Superior temporal gyrus (tissue), 1 donor: ENCODE measurements around the gene C19orf44.

Source experiments
- DNase-seq: peaks from one replicate; pipeline ENCODE4 v3.0.0-alpha.2; 2016; ENCODE audit errors: extremely low spot score

Gene C19orf44

GRCh38 chr19:16516923-16517610 is 20.9 kb downstream of the C19orf44 start:
- no peak for DNase-seq

GRCh38 chr19:16518061-16518460 is 21.9 kb downstream of the C19orf44 start:
- no peak for DNase-seq

- DNase-seq, result no peak
Observed at GRCh38 chr19:16518483-16519229, 22.5 kb downstream of the C19orf44 start.

DNA sequence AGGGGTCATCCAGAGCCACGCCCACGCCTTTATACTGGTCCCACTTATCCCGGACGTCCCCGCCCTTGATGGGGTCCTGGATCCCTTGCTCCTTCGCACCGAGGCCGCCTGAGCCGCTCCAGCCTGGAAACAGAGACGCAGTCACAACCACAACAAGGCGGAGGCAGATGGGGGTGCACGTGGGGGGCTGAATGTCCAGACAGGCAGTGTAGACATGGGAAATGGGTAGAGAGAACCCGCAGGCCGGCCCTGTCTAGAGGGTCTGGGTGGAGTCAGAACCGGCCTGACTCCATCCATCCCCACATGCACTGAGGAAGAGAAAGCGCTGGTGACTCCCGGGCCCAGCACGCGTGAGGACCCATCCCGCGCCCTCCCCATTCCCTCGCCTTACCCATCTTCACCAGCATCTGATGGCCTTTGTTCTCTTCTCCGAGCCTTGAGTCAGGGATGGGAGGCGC is 23.1 kb downstream of the C19orf44 start:
- DNase-seq, result no peak

GRCh38 chr19:16520074-16520973 is 24.1 kb downstream of the C19orf44 start:
- DNase-seq, result no peak

DNA sequence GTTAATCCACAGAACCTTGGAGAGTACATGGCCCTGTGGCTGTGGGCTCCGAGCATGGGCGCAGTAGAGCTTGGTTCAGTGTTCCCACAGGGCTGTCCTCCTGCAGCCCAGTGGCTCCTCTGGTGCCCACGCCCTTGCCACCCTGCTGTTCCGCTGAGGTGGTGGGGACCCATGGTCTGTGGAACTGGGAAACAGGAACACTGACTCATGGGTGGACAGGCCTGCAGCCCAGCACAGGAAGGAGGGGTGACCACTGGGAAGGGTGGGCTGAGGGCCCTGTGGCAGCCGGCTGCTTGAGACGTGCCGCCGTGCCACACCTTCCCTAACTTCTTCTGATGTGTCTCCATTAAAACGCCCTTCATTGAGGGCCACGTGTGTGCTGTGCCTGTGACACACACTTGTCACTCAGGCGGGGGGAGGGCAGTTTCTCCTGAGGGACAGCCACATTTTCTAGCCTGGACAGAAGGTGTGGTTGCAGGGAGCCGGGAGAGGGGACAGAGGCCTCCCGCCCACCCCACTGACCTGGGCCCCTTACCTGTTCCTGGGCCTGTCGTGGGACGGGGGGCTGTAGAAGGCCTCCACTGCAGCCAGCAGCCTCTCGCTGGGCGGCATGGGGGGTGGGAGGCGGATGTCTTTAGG is 24.9 kb downstream of the C19orf44 start:
- no peak for DNase-seq

DNA sequence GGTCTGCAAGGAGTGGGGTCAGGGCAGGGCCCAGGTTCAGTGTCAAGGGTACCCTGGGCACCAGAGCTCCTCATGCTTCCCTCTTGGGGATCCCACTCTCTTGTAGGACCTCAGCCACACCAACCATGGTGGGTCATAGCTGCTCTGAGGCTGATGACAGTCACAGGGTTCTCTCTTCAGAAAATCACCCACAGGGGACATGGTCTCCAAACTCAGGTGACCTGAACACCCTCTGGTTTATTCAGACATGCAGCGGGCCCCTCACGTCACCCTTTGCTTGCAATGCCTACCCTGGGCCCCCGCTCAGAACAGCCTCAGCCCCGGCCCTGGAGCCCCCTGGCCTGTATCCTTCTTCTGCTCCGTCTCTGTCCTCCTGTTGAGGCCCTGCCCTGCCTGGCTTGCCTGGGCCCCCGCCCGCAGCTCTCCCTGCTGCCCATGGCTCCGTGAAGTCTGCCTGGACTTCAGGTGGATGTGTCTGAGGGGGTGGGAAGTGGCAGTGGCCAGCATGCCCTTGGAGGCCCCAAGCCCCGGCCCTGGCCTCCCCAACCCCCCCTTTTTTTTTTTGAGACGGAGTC is 25.6 kb downstream of the C19orf44 start:
- DNase-seq, result no peak

GRCh38 chr19:16522559-16523377 is 26.6 kb downstream of the C19orf44 start:
- DNase-seq, result no peak

- no peak for DNase-seq
Observed at GRCh38 chr19:16524991-16525734, 29.0 kb downstream of the C19orf44 start.

- no peak for DNase-seq
Observed at GRCh38 chr19:16525751-16526481, 29.7 kb downstream of the C19orf44 start.

DNA sequence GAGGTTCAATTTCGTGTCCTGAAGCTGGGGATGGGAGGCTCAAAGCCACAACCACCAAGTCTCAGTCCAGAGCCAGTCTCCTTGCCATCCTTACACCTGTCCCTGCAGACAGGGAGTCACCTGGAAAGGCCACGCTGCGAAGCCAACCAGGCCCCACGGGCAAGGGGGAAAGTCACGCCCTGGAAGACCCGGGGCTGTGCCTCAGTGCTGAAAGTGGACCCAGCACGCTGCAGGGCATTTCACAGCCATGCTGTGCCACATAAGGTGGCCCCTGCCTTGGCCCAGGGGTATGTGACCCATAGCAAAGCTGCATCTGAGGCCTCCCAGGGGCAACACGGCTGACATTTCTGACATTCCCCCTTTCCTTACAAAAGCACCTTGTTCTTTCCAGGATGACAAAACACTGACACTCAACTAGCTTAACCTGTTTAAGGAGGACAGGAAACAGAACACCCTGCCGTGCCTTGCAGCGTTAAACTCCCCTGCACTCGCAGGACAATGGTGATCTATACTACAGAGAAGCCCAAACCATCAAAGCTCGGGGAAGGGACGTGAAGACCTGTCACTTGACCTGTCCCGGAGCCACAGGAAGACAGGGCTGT is 31.2 kb downstream of the C19orf44 start:
- DNase-seq, result no peak

DNA sequence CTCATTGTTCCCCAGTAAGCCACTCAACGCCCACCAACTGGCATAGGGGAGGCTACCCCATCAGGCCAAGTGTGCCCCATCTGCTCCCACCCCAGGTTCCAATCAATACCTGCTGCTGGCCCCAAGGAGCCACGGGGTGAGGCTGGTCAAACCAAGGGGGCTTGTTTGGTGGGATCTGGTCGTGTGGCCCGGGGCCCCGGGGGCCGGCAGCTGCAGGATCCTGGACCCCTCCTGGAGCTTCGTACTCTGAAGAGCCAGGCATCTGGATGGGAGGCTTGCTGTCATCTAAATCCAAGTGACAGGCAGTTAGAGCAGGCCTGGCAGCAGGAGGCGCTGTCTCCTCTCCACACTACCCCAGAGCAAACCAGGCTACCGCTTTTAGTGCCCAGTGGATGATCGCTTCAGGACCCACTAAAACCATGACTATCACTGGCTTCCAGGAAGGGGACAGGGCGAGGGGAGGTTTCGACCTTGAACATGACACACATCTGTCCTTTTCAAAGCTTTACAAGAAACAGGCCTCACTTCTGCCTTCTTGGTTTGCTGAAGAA is 31.9 kb downstream of the C19orf44 start:
- DNase-seq, result no peak

- no peak for DNase-seq
Observed at GRCh38 chr19:16529466-16530144, 33.4 kb downstream of the C19orf44 start.

GRCh38 chr19:16530540-16531379 is 34.6 kb downstream of the C19orf44 start:
- no peak for DNase-seq

DNA sequence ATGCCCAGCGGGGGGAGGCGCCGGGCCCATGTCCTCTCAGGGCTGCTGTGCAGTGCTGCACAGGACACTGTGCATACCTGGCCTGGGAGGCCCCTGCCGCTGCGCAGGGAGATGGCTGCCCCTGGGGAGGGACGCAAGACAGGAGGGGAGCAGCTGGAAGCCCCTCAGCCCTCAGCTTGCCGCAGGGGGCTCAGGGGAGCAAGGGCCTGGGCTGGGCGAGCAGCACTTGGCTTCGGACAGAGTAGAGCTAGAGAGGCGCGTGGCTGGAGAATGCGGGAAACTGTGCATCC is 35.1 kb downstream of the C19orf44 start:
- no peak for DNase-seq

- DNase-seq, result no peak
Observed at GRCh38 chr19:16532440-16533234, 36.4 kb downstream of the C19orf44 start.
